Heart left ventricle (tissue), 16 donors: ENCODE data around the gene CTAGE9. TPM values are rescaled to one million over a fixed set of nuclear protein-coding genes. Genes with fewer than 3 reads are reported as not detected.

Experiments used
- ATAC-seq, 4 donors: fragments of 200-7000 bp; cut with Tn5 transposase; one replicate each; pipeline ENCODE4 v1.9.1; 2020 to 2022; ENCODE audit warnings: moderate library complexity in 4 of 4, mild to moderate bottlenecking in 3 of 4, moderate number of reproducible peaks in 1 of 4
- DNase-seq, 5 donors: peaks; one replicate each; pipeline ENCODE4 v3.0.0-alpha.2; 2020
- H3K27ac ChIP-seq, 12 donors: fragments of 200-600 bp; sonication (generic) in 4 of 12; one replicate each; pipeline versions ENCODE4 v1.5.0 to v1.8.0; 2016 to 2022; ENCODE audit warnings: mild to moderate bottlenecking in 2 of 12
- H3K27me3 ChIP-seq, 9 donors: fragments of 200-600 bp; sonication (generic) in 2 of 9; one replicate each; pipeline versions ENCODE4 v1.5.1 to v1.8.0; 2016 to 2022; ENCODE audit warnings: mild to moderate bottlenecking in 3 of 9
- H3K36me3 ChIP-seq, 9 donors: fragments of 200-600 bp; sonication (generic) in 2 of 9; one replicate each; pipeline versions ENCODE4 v1.5.0 to v1.8.0; 2018 to 2022; ENCODE audit warnings: mild to moderate bottlenecking in 2 of 9
- H3K4me1 ChIP-seq, 12 donors: fragments of 200-600 bp; sonication (generic) in 4 of 12; one replicate each; pipeline versions ENCODE4 v1.5.0 to v1.8.0; 2016 to 2022; ENCODE audit warnings: mild to moderate bottlenecking in 3 of 12
- H3K4me3 ChIP-seq, 12 donors: fragments of 200-600 bp; sonication (generic) in 4 of 12; one replicate each; pipeline versions ENCODE4 v1.5.0 to v1.8.0; 2017 to 2022; ENCODE audit warnings: mild to moderate bottlenecking in 9 of 12, moderate library complexity in 4 of 12
- H3K9me3 ChIP-seq, 12 donors: fragments of 200-600 bp; sonication (generic) in 4 of 12; one replicate each; pipeline versions ENCODE4 v1.5.0 to v1.8.0; 2016 to 2022; ENCODE audit warnings: mild to moderate bottlenecking in 1 of 12
- POLR2A ChIP-seq, 2 donors: fragments of 450-650 bp; IDR thresholded peaks; one replicate each; pipeline ENCODE4 v1.6.1; 2017; ENCODE audit warnings: antibody characterized with exemption in 2 of 2, mild to moderate bottlenecking in 2 of 2, moderate library complexity in 2 of 2
- WGBS, 4 donors: extraction: QIAGEN DNeasy Blood & Tissue Kit in 2 of 4; methylation state at CpG; one replicate each; pipeline versions ENCODE4 v1.1.5 to v1.1.7; 2013 to 2018; 5-methylcytosine and 5-hydroxymethylcytosine counted together
- intact Hi-C, 10 donors: fragments of 100-400 bp; cut with DNase I; formaldehyde crosslinking; loops; one replicate each; pipeline versions ENCODE4 v1.11.1 to v1.14.2; 2022
- polyA plus RNA-seq, 2 donors: library from polyadenylated mRNA; stranded (reverse); fragments of 200-250 nt; gene quantifications; one replicate each; pipeline ENCODE4 v1.2.3, GENCODE V29; 2013
- total RNA-seq, 9 donors: library from RNA; depleted of rRNA in 2 of 9; stranded (reverse); fragments of >200 nt in 2 of 9; fragmentation: NEBNext Ultra II Directional in 3 of 9; extraction: Animal tissue kit (Norgen Biotek cat#: 25700) in 3 of 9; gene quantifications; one replicate each; pipeline versions ENCODE4 v1.1.0 to v1.2.4, GENCODE V29; 2016 to 2023
- TF ChIP-seq, protein P1 (sequence below), 12 donors: fragments of 200-600 bp; sonication (generic) in 4 of 12; IDR thresholded peaks; one replicate each; pipeline versions ENCODE4 v1.5.0 to v1.8.0; 2018 to 2022; ENCODE audit warnings: antibody characterized with exemption in 12 of 12, mild to moderate bottlenecking in 5 of 12
- donor health status: ischemic (EF 13 %, LVEDD 7.1; RV severe dilation, severe dysfunction).
- donor health status: healthy with polysubstance abuse.
- donor health status: DM: no; HTN: yes; CAD: no.
- donor health status: DM: no; HTN: no; CAD: no.
- donor health status: ischemic (EF 25% LVEDD 6.9; RV normal size, moderate dysfunction).
- donor health status: ischemic (EF 25% LVEDD 5.7; RV mildly dilated, moderate dysfunction).
- donor health status: healthy.
- donor health status: DM: yes; HTN: yes; CAD: no.
- donor health status: ischemic (EF 35%, LVEDD 5.7; RV mildly dilated, moderate dysfunction).
- donor health status: nonischemic (EF 11% LVEDD 7.7; RV severe dilation, severe dysfunction).
- donor health status: DM: yes; HTN: yes; CAD: no.
- donor health status: PGD.
- donor health status: ischemic (EF 29% LVEDD 5.4; RV normal size, mild dysfunction).
- donor health status: nonischemic (EF 23%, LVEDD 6.1; RV moderate dilation, normal function).

The CTAGE9 gene
- total and polyA plus RNA-seq, 11 donors = not detected

DNA sequence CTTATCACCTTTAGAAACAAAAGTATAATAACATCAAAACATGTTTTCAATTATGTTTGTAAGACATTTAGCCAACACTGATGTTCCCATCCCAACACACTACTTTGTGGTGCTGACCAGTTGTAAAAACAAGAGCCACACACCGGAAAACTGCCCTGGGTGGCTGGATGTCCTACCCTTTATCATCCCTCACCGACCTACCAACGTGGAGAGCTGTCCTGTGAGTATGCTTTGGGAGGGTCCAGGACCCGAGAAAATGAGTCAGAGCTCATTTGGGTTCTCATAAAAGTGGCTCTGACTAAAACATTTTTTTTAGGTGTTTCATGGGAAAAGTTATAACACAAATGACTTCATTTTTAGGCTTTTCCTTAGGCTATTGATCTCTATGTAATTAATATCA, 29.3 kb upstream of the CTAGE9 start:
- no peaks in the 10 kb centered on the region for H3K36me3 ChIP-seq
- no peaks in the 10 kb centered on the region for H3K9me3 ChIP-seq
- 81 to 92% (median 87%) methylated on average over 4 of the region's 4 CpGs for WGBS, 4 donors
- no peak for ATAC-seq
- DNase-seq = no peak
- no peak overlapping the region for H3K4me3 ChIP-seq
- intact Hi-C loops = no loop called here
- TF ChIP-seq POLR2A (IDR thresholded peaks at IDR 0.05) = no peak
- TF ChIP-seq, protein P1, sequence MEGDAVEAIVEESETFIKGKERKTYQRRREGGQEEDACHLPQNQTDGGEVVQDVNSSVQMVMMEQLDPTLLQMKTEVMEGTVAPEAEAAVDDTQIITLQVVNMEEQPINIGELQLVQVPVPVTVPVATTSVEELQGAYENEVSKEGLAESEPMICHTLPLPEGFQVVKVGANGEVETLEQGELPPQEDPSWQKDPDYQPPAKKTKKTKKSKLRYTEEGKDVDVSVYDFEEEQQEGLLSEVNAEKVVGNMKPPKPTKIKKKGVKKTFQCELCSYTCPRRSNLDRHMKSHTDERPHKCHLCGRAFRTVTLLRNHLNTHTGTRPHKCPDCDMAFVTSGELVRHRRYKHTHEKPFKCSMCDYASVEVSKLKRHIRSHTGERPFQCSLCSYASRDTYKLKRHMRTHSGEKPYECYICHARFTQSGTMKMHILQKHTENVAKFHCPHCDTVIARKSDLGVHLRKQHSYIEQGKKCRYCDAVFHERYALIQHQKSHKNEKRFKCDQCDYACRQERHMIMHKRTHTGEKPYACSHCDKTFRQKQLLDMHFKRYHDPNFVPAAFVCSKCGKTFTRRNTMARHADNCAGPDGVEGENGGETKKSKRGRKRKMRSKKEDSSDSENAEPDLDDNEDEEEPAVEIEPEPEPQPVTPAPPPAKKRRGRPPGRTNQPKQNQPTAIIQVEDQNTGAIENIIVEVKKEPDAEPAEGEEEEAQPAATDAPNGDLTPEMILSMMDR (IDR thresholded peaks at IDR 0.05) = no peak
- H3K27ac ChIP-seq = no peak overlapping the region
- no peaks in the 10 kb centered on the region for H3K4me1 ChIP-seq
- H3K27me3 ChIP-seq = no peaks in the 10 kb centered on the region

DNA sequence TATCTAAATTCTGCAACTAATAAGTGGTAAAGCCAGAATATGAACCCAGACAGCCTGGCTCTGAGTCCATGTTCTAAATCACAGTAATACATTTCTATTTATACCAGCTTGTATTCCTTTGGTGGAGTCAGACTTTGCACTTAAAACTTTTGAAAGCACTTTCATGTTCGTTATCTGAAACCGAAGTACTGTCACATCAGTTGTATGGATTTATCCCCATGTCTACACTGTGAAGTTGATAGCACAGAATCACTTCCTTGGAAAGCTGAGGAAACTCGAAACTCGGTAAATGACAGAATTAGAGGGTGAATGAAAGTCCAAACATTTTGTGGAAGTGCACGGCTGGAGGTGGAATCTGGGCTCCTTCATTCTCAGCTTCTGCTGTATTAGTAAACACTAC, 28.3 kb upstream of the CTAGE9 start:
- Histone ChIP-seq H3K4me1 (peaks cover 0 to under 1% (median 0%) of the 10 kb centered on the region in 12 donors), H3K27ac (no peak overlapping the region), H3K36me3 (no peaks in the 10 kb centered on the region), H3K9me3 (no peaks in the 10 kb centered on the region), H3K4me3 (no peak overlapping the region), H3K27me3 (no peaks in the 10 kb centered on the region)
- intact Hi-C loops = no loop called here
- DNase-seq (no peak), ATAC-seq (no peak)
- WGBS, 4 donors = 62 to 71% (median 67%) methylated on average over 5 of the region's 5 CpGs
- TF ChIP-seq, protein P1 (IDR thresholded peaks at IDR 0.05) = no peak
- TF ChIP-seq POLR2A (IDR thresholded peaks at IDR 0.05) = no peak

DNA sequence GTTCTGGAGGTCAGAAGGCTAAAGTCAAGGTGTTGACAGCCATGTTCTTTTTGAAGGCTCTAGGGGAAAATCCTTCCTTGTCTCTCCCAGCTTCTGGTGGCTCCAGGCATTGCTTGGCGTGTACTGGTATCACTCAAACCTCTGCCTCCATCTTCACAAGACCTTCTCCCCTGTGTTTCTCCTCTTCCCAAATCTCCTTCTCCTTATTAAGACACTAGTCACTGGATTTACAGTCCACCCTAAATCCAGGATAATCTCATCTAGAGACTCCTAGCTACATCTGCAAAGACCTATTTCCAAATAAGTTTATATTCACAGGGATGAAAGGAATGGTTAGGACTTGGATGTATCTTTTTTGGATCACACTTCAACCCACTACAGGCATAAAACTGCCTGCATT, 26.0 kb upstream of the CTAGE9 start:
- ATAC-seq = no peak
- 89 to 98% (median 93%) methylated on average over 1 of the region's 1 CpG for WGBS, 4 donors
- DNase-seq = no peak
- Histone ChIP-seq H3K27ac (no peak overlapping the region), H3K36me3 (no peaks in the 10 kb centered on the region), H3K27me3 (no peaks in the 10 kb centered on the region), H3K4me1 (peaks cover 0 to 4% (median 0%) of the 10 kb centered on the region in 12 donors), H3K4me3 (no peak overlapping the region), H3K9me3 (no peaks in the 10 kb centered on the region)
- intact Hi-C loops = no loop called here
- TF ChIP-seq, protein P1 (IDR thresholded peaks at IDR 0.05) = no peak
- no peak for TF ChIP-seq POLR2A (IDR thresholded peaks at IDR 0.05)

DNA sequence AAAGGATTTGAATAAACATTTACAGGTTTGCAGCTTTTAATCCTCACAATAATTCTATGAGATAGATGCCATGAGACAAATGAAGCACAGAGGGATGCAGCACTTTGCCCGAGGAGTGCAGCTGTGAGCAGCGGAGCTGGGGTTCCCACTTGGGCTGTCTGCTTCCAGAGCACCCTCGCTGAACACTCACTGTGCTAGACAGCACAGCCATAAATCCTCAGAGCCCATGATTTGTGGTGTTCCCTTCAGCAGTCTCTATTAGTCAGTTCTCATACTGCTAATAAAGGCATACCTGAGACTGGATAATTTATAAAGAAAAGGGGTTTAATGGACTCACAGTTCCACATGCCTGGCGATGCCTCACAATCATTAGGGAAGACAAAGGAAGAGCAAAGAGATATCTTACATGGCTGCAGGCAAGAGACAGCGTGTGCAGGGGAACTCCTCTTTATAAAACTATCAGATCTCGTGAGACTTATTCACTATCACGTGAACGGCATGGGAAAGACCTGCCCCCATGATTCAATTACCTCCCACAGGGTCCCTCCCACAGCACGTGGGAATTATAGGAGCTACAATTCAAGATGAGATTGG, 25.3 kb upstream of the CTAGE9 start:
- intact Hi-C loops = no loop called here
- ATAC-seq = no peak
- TF ChIP-seq, protein P1 (IDR thresholded peaks at IDR 0.05) = no peak
- no peak for TF ChIP-seq POLR2A (IDR thresholded peaks at IDR 0.05)
- DNase-seq = no peak
- H3K36me3 ChIP-seq = no peaks in the 10 kb centered on the region
- 73 to 80% (median 74%) methylated on average over 9 of the region's 9 CpGs for WGBS, 4 donors
- no peak overlapping the region for H3K27ac ChIP-seq
- H3K4me3 ChIP-seq = no peak overlapping the region
- no peaks in the 10 kb centered on the region for H3K27me3 ChIP-seq
- H3K4me1 ChIP-seq = peaks cover 0 to 4% (median 0%) of the 10 kb centered on the region in 12 donors
- no peaks in the 10 kb centered on the region for H3K9me3 ChIP-seq
